Sigmoid colon (tissue), 4 donors: ENCODE results near the gene ADAMTS2.

Experiments
- CTCF ChIP-seq, 4 experiments: fragments of 450-650 bp in 3 of 4; fragments of 200-600 bp in 1 of 4; IDR thresholded peaks; one replicate each; pipeline ENCODE4 v1.5.1; 2016 to 2019; ENCODE audit warnings: antibody characterized with exemption in 4 of 4, mild to moderate bottlenecking in 3 of 4, moderate library complexity in 2 of 4
- EP300 ChIP-seq, 4 donors: sonication (generic); formaldehyde crosslinking; IDR thresholded peaks; one replicate each; pipeline ENCODE4 v1.6.1; 2017; ENCODE audit warnings: antibody characterized with exemption in 4 of 4
- POLR2A ChIP-seq, 2 donors: fragments of 450-650 bp; IDR thresholded peaks; one replicate each; pipeline ENCODE4 v1.6.1; 2016; ENCODE audit warnings: antibody characterized with exemption in 2 of 2, mild to moderate bottlenecking in 2 of 2, moderate library complexity in 2 of 2

- no peak for TF ChIP-seq CTCF (IDR thresholded peaks at IDR 0.05)
- TF ChIP-seq POLR2A (IDR thresholded peaks at IDR 0.05) = no peak
- TF ChIP-seq EP300 (IDR thresholded peaks at IDR 0.05) = no peak
Measured at GRCh38 chr5:179198825-179199224, 146.4 kb downstream of the ADAMTS2 start.
